RWPE2 (cell line): ENCODE data around the gene NIN.

Source experiments
- ATAC-seq: fragments of 200-7000 bp; cut with Tn5 transposase; 3 replicates; pipeline ENCODE4 v1.9.1; 2021; ENCODE audit warnings: low read depth
- DNase-seq: peaks from one replicate; pipeline ENCODE4 v3.0.0-alpha.2; 2020; ENCODE audit warnings: low spot score
- H3K27ac ChIP-seq: fragments of 450-650 bp; 2 replicates; pipeline ENCODE4 v1.5.1; 2017; ENCODE audit warnings: mild to moderate bottlenecking; ENCODE audit not compliant: poor library complexity, severe bottlenecking
- H3K27me3 ChIP-seq: fragments of 250-450 bp; sonication (Bioruptor Pico); 2 replicates; pipeline ENCODE4 v1.5.1; 2021; ENCODE audit warnings: mild to moderate bottlenecking, moderate library complexity; ENCODE audit not compliant: insufficient read depth, poor library complexity, severe bottlenecking
- H3K36me3 ChIP-seq: fragments of 250-450 bp; sonication (Bioruptor Pico); 2 replicates; pipeline ENCODE4 v1.5.1; 2020; ENCODE audit warnings: low read depth, mild to moderate bottlenecking, moderate library complexity
- H3K4me1 ChIP-seq: fragments of 250-450 bp; sonication (Bioruptor Pico); 2 replicates; pipeline ENCODE4 v1.5.1; 2021; ENCODE audit warnings: mild to moderate bottlenecking, moderate library complexity; ENCODE audit not compliant: insufficient read depth, poor library complexity, severe bottlenecking
- H3K4me3 ChIP-seq: fragments of 250-450 bp; sonication (Bioruptor Pico); 2 replicates; pipeline ENCODE4 v1.5.1; 2021; ENCODE audit warnings: mild to moderate bottlenecking, moderate library complexity; ENCODE audit not compliant: severe bottlenecking
- H3K9me3 ChIP-seq: fragments of 250-450 bp; sonication (Bioruptor Pico); 2 replicates; pipeline ENCODE4 v1.5.1; 2021; ENCODE audit warnings: mild to moderate bottlenecking, moderate library complexity; ENCODE audit not compliant: severe bottlenecking
- TF ChIP-seq, protein P1 (sequence below): fragments of 450-650 bp; IDR thresholded peaks from one replicate; pipeline ENCODE4 v1.5.1; 2017; ENCODE audit warnings: mild to moderate bottlenecking, moderate library complexity; ENCODE audit not compliant: poor library complexity, severe bottlenecking

NIN gene

GRCh38 chr14:50860478-50861086, 29.6 kb upstream of the NIN start:
- DNase-seq: no peak
- Histone ChIP-seq H3K9me3 (no peaks in the 10 kb centered on the region), H3K27ac (peak overlapping the region; percentile 40), H3K36me3 (no peaks in the 10 kb centered on the region), H3K27me3 (no peaks in the 10 kb centered on the region), H3K4me1 (peaks cover 4% of the 10 kb centered on the region), H3K4me3 (peak overlapping the region; percentile 27)
- ATAC-seq: peak; percentile 62
- TF ChIP-seq, protein P1, sequence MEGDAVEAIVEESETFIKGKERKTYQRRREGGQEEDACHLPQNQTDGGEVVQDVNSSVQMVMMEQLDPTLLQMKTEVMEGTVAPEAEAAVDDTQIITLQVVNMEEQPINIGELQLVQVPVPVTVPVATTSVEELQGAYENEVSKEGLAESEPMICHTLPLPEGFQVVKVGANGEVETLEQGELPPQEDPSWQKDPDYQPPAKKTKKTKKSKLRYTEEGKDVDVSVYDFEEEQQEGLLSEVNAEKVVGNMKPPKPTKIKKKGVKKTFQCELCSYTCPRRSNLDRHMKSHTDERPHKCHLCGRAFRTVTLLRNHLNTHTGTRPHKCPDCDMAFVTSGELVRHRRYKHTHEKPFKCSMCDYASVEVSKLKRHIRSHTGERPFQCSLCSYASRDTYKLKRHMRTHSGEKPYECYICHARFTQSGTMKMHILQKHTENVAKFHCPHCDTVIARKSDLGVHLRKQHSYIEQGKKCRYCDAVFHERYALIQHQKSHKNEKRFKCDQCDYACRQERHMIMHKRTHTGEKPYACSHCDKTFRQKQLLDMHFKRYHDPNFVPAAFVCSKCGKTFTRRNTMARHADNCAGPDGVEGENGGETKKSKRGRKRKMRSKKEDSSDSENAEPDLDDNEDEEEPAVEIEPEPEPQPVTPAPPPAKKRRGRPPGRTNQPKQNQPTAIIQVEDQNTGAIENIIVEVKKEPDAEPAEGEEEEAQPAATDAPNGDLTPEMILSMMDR: peak; percentile 98

DNA sequence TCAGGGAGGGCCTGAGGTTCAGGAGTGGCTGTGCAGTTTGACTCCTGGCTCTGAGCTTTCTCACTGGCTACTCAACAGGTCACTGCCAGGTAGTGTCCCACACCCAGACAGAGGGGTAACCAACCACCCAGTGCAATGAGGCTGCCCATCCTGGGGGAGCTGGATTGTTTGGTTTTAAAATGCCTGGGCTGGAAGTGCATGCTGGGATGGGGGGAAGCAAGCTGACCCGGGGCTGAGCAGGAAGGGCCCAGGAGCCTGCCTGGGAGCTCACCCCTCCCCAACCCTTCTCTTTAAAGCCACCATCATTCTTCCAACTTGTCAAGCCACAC, 28.3 kb upstream of the NIN start:
- no peaks in the 10 kb centered on the region for H3K36me3 ChIP-seq
- H3K4me3 ChIP-seq: peak overlapping the region; percentile 27

GRCh38 chr14:50856660-50857059, 25.7 kb upstream of the NIN start:
- ATAC-seq (no peak), DNase-seq (no peak)
- H3K9me3 ChIP-seq: no peaks in the 10 kb centered on the region
- H3K36me3 ChIP-seq: no peaks in the 10 kb centered on the region
- no peak overlapping the region for H3K4me3 ChIP-seq
- H3K27me3 ChIP-seq: no peaks in the 10 kb centered on the region
- TF ChIP-seq, protein P1: no peak
- H3K27ac ChIP-seq: no peak overlapping the region
- peaks cover 4% of the 10 kb centered on the region for H3K4me1 ChIP-seq

More for the DNA sequence above, 28.3 kb upstream of the NIN start:
- TF ChIP-seq, protein P1: no peak
- Histone ChIP-seq H3K9me3 (no peaks in the 10 kb centered on the region), H3K4me1 (peaks cover 4% of the 10 kb centered on the region), H3K27me3 (no peaks in the 10 kb centered on the region), H3K27ac (no peak overlapping the region)
- ATAC-seq (no peak; the same call in 2 of the 3 replicates), DNase-seq (no peak)

DNA sequence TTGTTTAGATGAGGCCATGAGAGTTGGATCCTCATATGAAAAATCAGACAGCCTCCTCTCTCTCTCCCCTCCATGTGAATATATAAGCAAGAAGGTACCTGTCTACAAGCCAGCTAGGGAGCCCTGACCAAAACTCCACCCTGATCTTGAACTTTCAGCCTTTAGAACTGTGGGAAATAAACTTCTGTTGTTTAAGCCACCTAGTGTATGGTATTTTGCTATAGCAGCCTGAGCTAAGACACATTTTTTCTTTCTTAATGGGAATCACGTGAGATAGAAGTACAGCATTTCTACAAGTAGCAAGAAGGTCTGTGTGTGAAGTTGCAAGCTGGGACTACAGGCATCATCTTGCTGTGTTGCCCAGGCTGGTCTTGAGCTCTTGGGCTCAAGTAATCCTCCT, 24.6 kb upstream of the NIN start:
- Histone ChIP-seq H3K36me3 (no peaks in the 10 kb centered on the region), H3K27ac (no peak overlapping the region), H3K4me3 (no peak overlapping the region), H3K9me3 (no peaks in the 10 kb centered on the region), H3K27me3 (peaks cover 3% of the 10 kb centered on the region), H3K4me1 (peaks cover 4% of the 10 kb centered on the region)
- DNase-seq (no peak), ATAC-seq (no peak)
- TF ChIP-seq, protein P1: no peak

DNA sequence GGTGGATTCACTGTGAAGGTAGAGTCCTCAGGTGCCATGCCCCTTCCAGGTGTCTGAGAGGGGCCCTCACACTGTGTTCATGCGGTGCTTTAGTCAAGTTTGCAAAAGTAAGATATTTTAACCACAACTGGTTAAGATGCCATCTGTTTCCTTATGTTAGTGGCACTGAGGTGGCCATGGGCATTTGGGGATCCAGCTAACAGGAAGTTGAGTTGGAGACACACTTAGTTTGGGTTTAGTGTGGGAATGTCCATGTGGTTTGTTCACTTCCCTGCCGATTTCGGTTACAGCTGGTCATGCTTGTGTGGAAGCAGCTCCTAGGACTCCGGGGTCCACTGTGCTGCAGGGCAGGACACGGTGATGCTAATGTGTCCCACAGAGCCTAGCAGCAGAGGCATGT, 23.6 kb upstream of the NIN start:
- H3K27ac ChIP-seq: no peak overlapping the region
- DNase-seq (no peak), ATAC-seq (no peak)
- H3K4me3 ChIP-seq: no peak overlapping the region
- H3K27me3 ChIP-seq: peaks cover 3% of the 10 kb centered on the region
- H3K36me3 ChIP-seq: no peaks in the 10 kb centered on the region
- H3K4me1 ChIP-seq: peaks cover 3% of the 10 kb centered on the region
- TF ChIP-seq, protein P1: no peak
- no peaks in the 10 kb centered on the region for H3K9me3 ChIP-seq
